ENCODE data around the gene HCRTR1.

- TF ChIP-seq CTCF (IDR thresholded peaks at IDR 0.05) (no peak), POLR2A (IDR thresholded peaks at IDR 0.05) (no peak)
These were observed 49.4 kb upstream of the HCRTR1 start for GRCh38 chr1:31567956-31568570.
